ENCODE measurements around the gene KRTAP10-3.
A peak's percentile ranks its signal among the peaks of the same experiment; 100 is the strongest.
"Not testable (repeated sequence)": the region's sequence is repeated elsewhere in the genome, so short reads cannot be mapped to it uniquely, and the experiment has no call there.

KRTAP10-3 gene

DNA sequence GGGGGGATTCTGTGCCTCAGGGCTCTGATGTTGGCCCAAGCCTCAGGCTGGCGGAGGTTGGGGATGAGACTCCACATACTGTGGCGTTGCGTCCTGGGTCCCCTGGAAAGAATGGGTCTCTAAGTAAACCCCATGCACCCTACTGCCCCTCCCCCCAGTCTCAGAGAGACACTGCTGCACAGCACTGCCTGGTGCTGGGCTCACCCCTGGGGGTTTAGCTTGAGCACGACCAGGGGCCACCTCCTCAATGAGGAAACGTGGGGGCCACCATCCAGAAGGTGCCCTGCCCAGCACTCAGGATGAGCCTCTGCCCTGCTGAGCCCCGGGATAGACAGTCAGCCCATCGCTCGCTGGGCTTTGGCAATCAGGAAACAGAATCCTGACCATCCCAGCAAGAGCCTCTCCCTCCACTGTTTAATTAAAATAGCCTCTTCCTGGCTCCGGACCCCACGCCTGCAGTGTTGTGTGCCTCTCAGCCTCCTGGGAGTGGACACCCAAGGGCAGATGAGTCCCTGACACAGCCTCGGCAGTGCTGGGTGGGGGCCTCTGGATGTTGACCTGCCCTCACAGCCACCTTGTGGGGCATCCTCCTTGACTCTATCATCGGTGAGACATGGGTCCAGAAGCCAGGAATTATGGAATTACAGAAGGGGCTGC lies 11.4 kb upstream of the KRTAP10-3 start:
- DNase-seq, result no peak

DNA sequence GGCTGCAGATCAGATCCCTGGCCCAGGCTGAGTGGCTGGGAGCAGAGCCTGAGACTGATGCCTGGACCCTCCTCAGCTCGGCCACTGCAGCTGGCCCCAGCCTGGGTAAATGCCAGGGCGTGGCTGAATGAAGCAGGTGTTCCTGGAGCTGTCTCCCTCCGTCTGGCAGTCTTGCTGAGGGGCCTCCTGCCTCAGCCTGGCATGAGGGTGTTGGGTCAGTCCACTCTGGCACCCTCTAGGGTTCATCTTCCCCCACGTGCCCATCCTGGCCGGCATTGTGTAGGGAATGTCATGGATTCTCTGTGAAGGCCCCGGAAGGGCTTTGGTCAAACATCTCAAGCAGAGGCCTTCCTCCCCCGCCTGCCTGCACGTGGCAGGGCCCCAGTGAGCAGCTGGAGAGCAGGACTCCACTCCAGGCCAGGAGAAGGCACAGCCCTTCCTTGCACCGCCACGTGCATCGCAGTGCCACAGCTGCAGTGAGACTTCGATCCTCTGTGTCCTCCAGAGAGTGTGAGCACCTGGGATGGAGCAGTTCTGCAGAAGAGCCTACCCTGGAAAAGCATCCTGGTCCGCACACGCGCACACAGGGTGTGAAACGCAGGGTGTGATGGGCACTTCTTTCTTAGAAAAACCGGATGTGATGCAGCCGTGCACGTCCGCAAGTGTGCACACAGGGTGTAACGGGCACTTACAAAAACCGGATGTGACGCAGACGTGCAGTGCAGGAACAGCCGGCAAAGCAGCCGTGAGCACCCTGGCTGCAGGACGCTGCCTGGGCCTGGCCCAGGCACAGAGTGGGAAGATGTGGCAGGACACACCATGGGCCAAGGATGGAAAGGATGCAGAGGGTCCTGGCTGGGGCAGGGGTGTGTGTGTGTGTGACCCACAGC lies 10.3 kb upstream of the KRTAP10-3 start:
- no peak for DNase-seq

DNA sequence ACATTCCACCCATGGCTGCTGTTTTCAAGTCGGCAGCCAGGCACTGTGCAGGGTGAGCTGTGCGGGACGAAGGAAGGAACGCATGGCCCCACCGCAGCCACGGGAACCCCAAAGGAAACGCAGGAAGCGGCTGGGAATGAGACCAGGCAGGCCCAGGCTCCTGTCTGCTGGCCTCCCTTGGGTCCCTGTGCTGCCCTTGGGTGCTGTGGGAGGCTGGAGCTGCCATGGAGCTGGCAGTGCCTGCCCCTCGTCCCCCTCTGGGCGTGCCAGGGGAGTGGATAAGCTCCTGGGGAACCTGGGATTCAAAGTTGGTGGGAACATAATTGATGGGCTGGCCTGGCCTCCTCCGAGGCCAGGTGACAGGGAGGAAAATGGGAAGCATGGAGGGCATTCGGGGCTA lies 9.7 kb upstream of the KRTAP10-3 start:
- DNase-seq, result no peak

DNA sequence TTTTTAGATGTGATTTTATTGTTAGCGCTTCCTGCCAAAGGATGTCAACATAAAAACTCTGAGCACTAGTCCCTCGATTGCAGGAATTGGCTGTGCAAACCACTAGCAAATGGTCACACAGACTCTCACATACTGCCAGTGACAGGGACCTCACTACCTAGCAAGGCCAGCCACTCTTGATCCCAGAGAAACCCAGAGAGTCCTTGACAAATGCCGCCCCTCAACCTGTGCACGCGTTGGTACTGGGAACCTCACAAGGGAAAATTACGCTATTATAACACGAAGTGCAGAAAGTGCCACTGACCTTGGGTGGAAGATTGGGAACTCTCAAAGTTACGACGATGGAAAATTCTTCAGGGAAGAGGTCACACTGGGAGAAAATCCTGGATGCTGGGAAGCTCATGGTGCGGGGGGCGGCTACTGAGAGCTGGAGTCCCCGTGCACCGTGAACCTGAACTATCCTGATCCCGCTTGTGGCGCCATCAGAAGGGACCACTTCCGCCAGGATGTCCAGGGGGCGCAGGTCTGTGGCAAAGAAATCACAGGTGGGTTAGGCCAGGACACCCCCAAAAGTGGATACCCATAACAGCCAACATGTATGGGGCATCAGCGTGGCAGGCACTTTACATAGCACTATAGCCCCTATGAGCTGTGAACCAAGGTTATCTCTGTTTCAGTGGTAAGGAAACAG lies 9.0 kb upstream of the KRTAP10-3 start:
- DNase-seq, result no peak

- DNase-seq, result no peak
Measured at GRCh38 chr21:44566403-44566802, 7.8 kb upstream of the KRTAP10-3 start.

DNA sequence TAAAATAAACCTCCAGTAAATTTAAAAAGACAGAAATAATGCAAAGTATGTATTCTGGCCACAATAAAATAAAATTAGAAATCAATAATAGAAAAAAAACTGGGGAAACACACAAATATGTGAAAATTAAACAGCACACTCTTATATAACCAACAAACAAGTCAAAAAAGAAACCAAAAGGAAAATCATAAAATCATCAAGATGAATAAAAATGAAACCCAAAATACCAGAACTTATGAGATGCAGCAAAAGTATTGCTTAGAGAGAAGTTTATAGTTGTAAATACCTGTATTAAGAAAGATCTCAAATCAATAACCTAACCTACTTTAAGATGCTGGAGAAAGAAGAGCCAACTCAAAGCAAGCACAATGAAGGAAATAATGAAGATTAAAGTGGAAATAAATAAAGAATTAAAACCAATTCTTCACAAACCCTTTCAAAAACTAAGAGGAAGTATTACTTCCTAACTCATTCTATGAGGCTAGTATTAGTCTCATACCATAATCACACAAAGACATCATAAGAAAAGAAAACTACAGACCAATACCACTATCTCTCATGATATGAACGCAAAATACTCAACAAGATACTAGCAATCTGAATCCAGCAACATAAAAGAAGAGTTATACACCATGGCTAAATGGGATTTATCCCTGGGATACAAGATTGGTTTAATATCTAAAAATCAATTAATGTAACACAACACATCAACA lies 6.4 kb upstream of the KRTAP10-3 start:
- no peak for DNase-seq

DNA sequence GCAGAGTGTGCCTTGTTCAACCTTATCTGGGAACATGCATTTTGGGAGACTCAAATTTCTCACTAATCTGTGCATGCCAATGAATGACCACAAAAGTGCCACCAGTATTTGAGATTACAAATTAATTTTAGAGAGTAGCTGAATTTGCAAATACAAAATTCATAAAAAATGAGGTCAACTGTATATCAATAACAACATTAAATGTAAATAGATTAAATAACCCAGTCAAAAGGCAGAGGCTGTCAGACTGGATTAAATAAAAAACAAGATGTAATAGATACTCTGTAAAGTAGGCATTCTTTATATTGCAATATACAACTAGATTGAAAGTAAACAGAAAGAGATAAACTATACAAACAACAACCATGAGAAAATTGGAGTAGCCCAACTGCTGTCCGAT lies 5.5 kb upstream of the KRTAP10-3 start:
- no peak for DNase-seq

- DNase-seq, result not testable (repeated sequence)
Measured at GRCh38 chr21:44558329-44558675, 293 bp downstream of the KRTAP10-3 start.

- no peak for DNase-seq
Measured at GRCh38 chr21:44557491-44558328, 885 bp downstream of the KRTAP10-3 start.

DNA sequence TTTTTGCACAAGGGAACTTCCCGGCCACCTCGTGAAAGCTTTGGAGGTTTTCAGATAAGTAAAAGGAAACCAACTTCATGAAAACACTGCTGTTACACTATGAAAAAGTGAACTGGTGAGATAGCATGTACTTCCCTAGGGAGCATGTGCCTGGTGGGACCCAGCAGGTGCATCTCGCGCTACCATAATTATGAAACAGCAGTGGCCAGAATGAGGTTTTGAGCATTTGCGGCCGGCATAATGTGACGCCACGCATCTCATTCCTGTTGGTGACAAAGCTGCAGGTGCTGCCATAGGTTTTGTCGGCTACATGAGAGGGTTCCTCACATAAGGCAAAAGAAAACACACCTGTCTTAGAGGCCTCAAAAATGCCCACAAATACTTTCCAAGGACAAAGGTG lies 1.7 kb downstream of the KRTAP10-3 start:
- DNase-seq, result no peak

GRCh38 chr21:44555200-44555875 lies 3.3 kb downstream of the KRTAP10-3 start:
- no peak for DNase-seq

GRCh38 chr21:44552681-44553080 lies 5.9 kb downstream of the KRTAP10-3 start:
- no peak for DNase-seq

GRCh38 chr21:44552136-44552535 lies 6.5 kb downstream of the KRTAP10-3 start:
- DNase-seq, result no peak

- DNase-seq, result no peak
Measured at GRCh38 chr21:44551340-44551961, 7.1 kb downstream of the KRTAP10-3 start, which contains the start of gene KRTAP10-2. KRTAP10-2 (minus strand) TSS chr21:44551505; CDS start chr21:44551458, 47 bp downstream.

DNA sequence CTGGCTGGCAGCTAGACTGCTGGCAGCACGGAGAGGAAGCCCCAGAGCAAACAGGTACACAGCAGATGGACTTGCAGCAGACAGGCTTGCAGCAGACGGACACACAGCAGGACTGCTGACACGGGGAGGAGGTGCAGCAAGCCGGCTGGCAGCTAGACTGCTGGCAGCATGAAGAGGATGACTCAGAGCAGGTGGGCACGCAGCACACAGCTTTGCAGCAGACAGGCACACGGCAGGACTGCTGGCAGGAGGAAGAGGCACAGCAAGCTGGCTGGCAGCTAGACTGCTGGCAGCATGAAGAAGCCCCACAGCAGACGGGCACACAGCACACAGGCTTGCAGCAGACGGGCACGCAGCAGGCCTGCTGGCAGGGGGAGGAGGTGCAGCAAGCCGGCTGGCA lies 7.8 kb downstream of the KRTAP10-3 start:
- DNase-seq, result no peak

- DNase-seq, result not testable (repeated sequence)
Measured at GRCh38 chr21:44550285-44550684, 8.3 kb downstream of the KRTAP10-3 start.

DNA sequence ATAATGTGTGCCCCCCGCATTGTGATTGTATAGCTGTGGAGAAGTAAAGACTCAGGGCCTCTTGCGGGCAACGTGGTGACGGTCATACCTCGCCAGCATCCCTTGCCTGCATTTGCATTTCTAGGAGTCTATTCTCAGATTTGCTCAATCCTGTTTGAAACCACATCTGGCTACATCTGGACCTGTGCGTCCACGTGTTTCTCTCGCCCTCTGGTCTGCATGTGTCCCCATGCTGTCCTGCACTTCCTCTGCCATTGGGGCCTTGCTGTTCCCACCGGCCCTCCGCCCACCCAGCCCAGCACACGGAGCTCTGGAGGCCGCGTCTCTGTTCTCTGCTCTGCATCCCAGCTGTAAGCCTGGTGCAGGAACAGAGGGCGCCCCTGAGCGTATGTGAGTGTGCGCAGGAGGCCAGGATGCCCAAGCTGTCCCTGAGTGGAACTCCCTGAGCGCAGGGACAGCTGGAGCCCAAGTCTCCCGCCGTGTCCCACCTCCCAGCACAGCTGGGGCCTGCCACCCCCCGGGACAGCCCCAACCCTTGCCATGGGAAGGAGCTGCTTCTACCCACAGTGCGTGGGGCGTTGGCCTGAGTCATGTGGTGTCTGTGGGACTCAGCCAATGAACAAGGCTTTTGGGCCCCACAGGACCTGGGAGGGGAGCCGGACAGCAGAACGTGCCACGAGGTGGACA lies 8.9 kb downstream of the KRTAP10-3 start:
- DNase-seq, result no peak

GRCh38 chr21:44548922-44549321 lies 9.7 kb downstream of the KRTAP10-3 start:
- no peak for DNase-seq

DNA sequence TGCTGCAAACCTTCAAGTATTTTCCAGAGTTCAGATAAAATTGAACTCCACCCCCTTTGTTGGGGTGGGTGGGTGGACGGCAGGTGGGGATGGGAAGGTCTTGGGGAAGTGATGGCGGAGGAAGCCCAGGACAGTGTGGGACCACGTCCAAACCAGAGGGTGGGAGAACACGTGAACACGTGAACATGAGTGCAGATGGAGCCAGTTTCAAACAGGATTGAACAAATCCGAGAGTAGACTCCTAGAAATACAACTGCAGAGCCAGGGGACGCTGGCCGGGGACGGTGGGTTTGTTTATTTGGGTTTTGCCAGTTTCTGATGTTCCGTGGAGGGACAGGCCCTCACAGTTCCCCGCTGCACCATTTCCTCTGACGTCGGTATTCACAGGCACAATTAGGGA lies 10.2 kb downstream of the KRTAP10-3 start:
- DNase-seq, result no peak

DNA sequence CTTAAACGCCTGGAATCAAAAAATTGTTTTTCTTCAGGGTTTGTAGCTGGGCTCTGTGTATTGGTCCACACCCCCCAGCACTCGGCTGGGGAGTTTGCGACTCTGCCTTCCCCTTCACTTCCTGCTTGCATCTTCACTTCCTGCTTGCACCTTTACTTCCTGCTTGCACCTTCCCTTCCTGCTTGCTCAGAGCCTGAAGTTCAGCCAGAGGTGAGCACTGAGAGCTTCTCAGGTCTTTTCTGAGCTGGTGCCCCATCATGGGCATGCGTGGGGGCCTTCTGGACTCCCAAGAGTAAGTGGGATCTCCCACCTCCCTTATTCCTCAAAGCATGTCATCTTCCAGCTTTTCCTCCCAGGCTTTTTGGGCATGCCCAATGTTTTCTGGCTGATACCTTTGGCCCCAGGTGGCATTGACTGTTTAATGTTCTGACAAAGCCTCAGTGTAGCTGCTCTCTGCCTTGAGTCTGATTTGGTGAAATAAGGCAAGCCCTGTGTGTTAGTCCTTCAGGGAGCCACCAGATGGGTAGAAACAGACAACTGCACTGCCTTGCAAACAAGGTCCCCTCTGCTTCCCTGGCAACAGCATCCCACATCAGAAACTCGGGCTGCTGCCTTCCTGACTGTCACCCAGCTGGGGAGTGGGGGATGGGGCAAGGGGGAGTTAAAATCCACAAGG lies 10.8 kb downstream of the KRTAP10-3 start:
- DNase-seq, result peak; percentile 52
